ENCODE data around the gene MRPS2. TPM values are rescaled to one million over a fixed set of nuclear protein-coding genes. Genes with fewer than 3 reads are reported as not detected.

The MRPS2 gene
- total RNA-seq, 1 experiment from 2014 or later: 77.6 TPM

GRCh38 chr9:135490166-135490870, 10.2 kb upstream of the MRPS2 start:
- no peak for ATAC-seq
- CTCF ChIA-PET: interaction anchor here (1.0 kb wide), 2 partner anchors 9 to 10 kb away, joined by 3 to 4 read pairs; a partner anchor contains a TSS
- Mint-ChIP-seq H3K4me1 (0 out of 2 replicates have a peak, but pooled peaks cover 4% of the 10 kb centered on the region), H3K4me3 (no peak overlapping the region), H3K27ac (no peak overlapping the region), H3K36me3 (peaks cover 19% of the 10 kb centered on the region), H3K27me3 (ENCODE audit: low read depth) (no peaks in the 10 kb centered on the region), H3K9me3 (no peaks in the 10 kb centered on the region)
- DNase-seq (ENCODE audit: low spot score): no peak
- TF ChIP-seq ATF1 (CRISPR knock-in tag; IDR thresholded peaks at IDR 0.05) (no peak), GRHL2 (CRISPR knock-in tag; IDR thresholded peaks at IDR 0.05; ENCODE audit: insufficient replicate concordance, severe bottlenecking) (no peak), FOXJ3 (CRISPR knock-in tag; IDR thresholded peaks at IDR 0.05; ENCODE audit: borderline replicate concordance) (no peak), CBFB (CRISPR knock-in tag; IDR thresholded peaks at IDR 0.05; ENCODE audit: low read depth) (no peak)
- POLR2A ChIA-PET: no interaction called here

GRCh38 chr9:135490980-135491464, 9.5 kb upstream of the MRPS2 start:
- ATAC-seq (no peak), DNase-seq (ENCODE audit: low spot score) (no peak)
- Mint-ChIP-seq H3K4me3 (no peak overlapping the region), H3K4me1 (0 out of 2 replicates have a peak, but pooled peaks cover 4% of the 10 kb centered on the region), H3K27ac (peak overlapping the region; percentile 49; the same call in 1 of the 2 replicates), H3K36me3 (peaks cover 14% of the 10 kb centered on the region), H3K27me3 (ENCODE audit: low read depth) (no peaks in the 10 kb centered on the region), H3K9me3 (no peaks in the 10 kb centered on the region)
- CTCF ChIA-PET: interaction anchor here (1.0 kb wide), 2 partner anchors 8 to 10 kb away, joined by 3 to 4 read pairs; a partner anchor contains a TSS
- POLR2A ChIA-PET: no interaction called here
- TF ChIP-seq NR3C1 (CRISPR knock-in tag; conservative IDR thresholded peaks at IDR 0.05; ENCODE audit: low read depth) (no peak), USF2 (CRISPR knock-in tag; IDR thresholded peaks at IDR 0.05) (peak; percentile 32; the same call in 1 of the 2 replicates)

DNA sequence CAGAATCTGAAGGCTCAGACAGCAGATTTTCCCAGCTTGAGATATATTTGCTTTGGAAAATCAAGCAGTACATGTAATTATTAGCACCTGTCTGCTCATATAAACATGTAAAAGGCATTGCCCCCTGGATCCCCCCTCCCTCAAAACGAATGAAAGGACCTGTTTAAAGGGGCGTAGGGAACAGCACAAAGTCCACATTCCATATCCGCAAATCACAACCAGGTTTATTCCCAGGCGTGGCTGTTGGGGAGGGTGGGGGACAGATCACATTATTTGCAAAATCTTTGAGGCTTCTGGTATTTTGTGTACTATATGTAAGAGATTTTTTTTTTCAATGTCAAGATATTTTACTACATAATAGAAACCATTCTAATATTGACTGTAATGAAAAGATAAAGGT, 8.7 kb upstream of the MRPS2 start:
- peaks cover 12% of the 10 kb centered on the region for H3K36me3 Mint-ChIP-seq
- H3K27me3 Mint-ChIP-seq (ENCODE audit: low read depth): no peaks in the 10 kb centered on the region
- H3K4me1 Mint-ChIP-seq: 0 out of 2 replicates have a peak, but pooled peaks cover 4% of the 10 kb centered on the region
- no peak for DNase-seq (ENCODE audit: low spot score)
- no peak overlapping the region for H3K27ac Mint-ChIP-seq
- H3K9me3 Mint-ChIP-seq: no peaks in the 10 kb centered on the region
- no peak for ATAC-seq
- ChIA-PET CTCF (no interaction called here), POLR2A (interaction anchor here (0.6 to 0.7 kb wide), 2 partner anchors 8 to 92 kb away, joined by 4 to 6 read pairs; no protein-coding TSS in a partner anchor)
- TF ChIP-seq TEAD4 (CRISPR knock-in tag; IDR thresholded peaks at IDR 0.05): no peak
- TF ChIP-seq MAX (CRISPR knock-in tag; IDR thresholded peaks at IDR 0.05): no peak
- TF ChIP-seq OVOL2 (CRISPR knock-in tag; IDR thresholded peaks at IDR 0.05; ENCODE audit: borderline replicate concordance): no peak
- no peak for TF ChIP-seq ATF3 (CRISPR knock-in tag; conservative IDR thresholded peaks at IDR 0.05)
- TF ChIP-seq ZNF671 (CRISPR knock-in tag; IDR thresholded peaks at IDR 0.05): no peak
- TF ChIP-seq AFF4 (CRISPR knock-in tag; IDR thresholded peaks at IDR 0.05; ENCODE audit: borderline replicate concordance): no peak
- no peak for TF ChIP-seq GABPB1 (CRISPR knock-in tag; IDR thresholded peaks at IDR 0.05)
- no peak for TF ChIP-seq CREB1 (CRISPR knock-in tag; IDR thresholded peaks at IDR 0.05)
- no peak for TF ChIP-seq SOX15 (CRISPR knock-in tag; IDR thresholded peaks at IDR 0.05)
- no peak for TF ChIP-seq ZNF121 (CRISPR knock-in tag; IDR thresholded peaks at IDR 0.05)
- no peak for TF ChIP-seq ATF1 (CRISPR knock-in tag; IDR thresholded peaks at IDR 0.05)
- TF ChIP-seq EMX1 (CRISPR knock-in tag; IDR thresholded peaks at IDR 0.05): no peak
- no peak for TF ChIP-seq GRHL2 (CRISPR knock-in tag; IDR thresholded peaks at IDR 0.05; ENCODE audit: insufficient replicate concordance, severe bottlenecking)
- TF ChIP-seq, protein P1, sequence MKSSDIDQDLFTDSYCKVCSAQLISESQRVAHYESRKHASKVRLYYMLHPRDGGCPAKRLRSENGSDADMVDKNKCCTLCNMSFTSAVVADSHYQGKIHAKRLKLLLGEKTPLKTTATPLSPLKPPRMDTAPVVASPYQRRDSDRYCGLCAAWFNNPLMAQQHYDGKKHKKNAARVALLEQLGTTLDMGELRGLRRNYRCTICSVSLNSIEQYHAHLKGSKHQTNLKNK (CRISPR knock-in tag; IDR thresholded peaks at IDR 0.05): no peak
- TF ChIP-seq, protein P2, sequence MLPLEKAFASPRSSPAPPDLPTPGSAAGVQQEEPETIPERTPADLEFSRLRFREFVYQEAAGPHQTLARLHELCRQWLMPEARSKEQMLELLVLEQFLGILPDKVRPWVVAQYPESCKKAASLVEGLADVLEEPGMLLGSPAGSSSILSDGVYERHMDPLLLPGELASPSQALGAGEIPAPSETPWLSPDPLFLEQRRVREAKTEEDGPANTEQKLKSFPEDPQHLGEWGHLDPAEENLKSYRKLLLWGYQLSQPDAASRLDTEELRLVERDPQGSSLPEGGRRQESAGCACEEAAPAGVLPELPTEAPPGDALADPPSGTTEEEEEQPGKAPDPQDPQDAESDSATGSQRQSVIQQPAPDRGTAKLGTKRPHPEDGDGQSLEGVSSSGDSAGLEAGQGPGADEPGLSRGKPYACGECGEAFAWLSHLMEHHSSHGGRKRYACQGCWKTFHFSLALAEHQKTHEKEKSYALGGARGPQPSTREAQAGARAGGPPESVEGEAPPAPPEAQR (CRISPR knock-in tag; IDR thresholded peaks at IDR 0.05): no peak
- TF ChIP-seq CTCF (IDR thresholded peaks at IDR 0.05): no peak
- no peak for TF ChIP-seq TEAD1 (CRISPR knock-in tag; IDR thresholded peaks at IDR 0.05)
- H3K4me3 Mint-ChIP-seq: no peak overlapping the region

Measured in WTC11 (cell line).